Liver (tissue), 9 donors: ENCODE measurements around the gene ASAP2. TPM values are rescaled to one million over a fixed set of nuclear protein-coding genes. Genes with fewer than 3 reads are reported as not detected.

ENCODE experiments used
- DNase-seq: peaks from one replicate; pipeline ENCODE4 v3.0.0-alpha.2; 2017; ENCODE audit warnings: low spot score
- H3K27ac ChIP-seq, 2 donors: one replicate each; pipeline ENCODE4 v1.7.0; 2013; ENCODE audit warnings: inconsistent platforms in 2 of 2, low read length in 2 of 2, control low read depth in 1 of 2, low read depth in 1 of 2, mild to moderate bottlenecking in 1 of 2
- H3K27me3 ChIP-seq, 4 donors: one replicate each; pipeline versions ENCODE4 v1.6.1 to v1.7.0; 2013; ENCODE audit warnings: low read length in 3 of 4, inconsistent platforms in 1 of 4, mild to moderate bottlenecking in 1 of 4, moderate library complexity in 1 of 4; ENCODE audit not compliant: control insufficient read depth in 4 of 4, insufficient read depth in 4 of 4
- H3K36me3 ChIP-seq, 4 donors: one replicate each; pipeline versions ENCODE4 v1.6.1 to v1.7.0; 2013; ENCODE audit warnings: low read length in 3 of 4, mild to moderate bottlenecking in 3 of 4, low read depth in 1 of 4, moderate library complexity in 1 of 4; ENCODE audit not compliant: control insufficient read depth in 4 of 4, insufficient read depth in 3 of 4
- H3K4me1 ChIP-seq, 4 donors: one replicate each; pipeline versions ENCODE4 v1.6.1 to v1.7.0; 2013; ENCODE audit warnings: low read length in 3 of 4, mild to moderate bottlenecking in 3 of 4, moderate library complexity in 1 of 4; ENCODE audit not compliant: control insufficient read depth in 4 of 4, insufficient read depth in 4 of 4
- H3K4me3 ChIP-seq, 3 donors: one replicate each; pipeline versions ENCODE4 v1.6.1 to v1.7.0; 2013; ENCODE audit warnings: low read length in 3 of 3, control low read depth in 1 of 3, low read depth in 1 of 3, mild to moderate bottlenecking in 1 of 3
- H3K9ac ChIP-seq, 2 donors: one replicate each; pipeline ENCODE4 v1.7.0; 2013; ENCODE audit warnings: low read length in 2 of 2, mild to moderate bottlenecking in 2 of 2, moderate library complexity in 2 of 2, control low read depth in 1 of 2, low read depth in 1 of 2
- H3K9me3 ChIP-seq, 4 donors: one replicate each; pipeline versions ENCODE4 v1.6.1 to v1.7.0; 2013; ENCODE audit warnings: low read length in 3 of 4; ENCODE audit not compliant: control insufficient read depth in 4 of 4
- CTCF ChIP-seq: fragments of 150-350 bp; IDR thresholded peaks from 2 replicates; pipeline ENCODE4 v1.5.1; 2017; ENCODE audit warnings: improper control_type of control experiment, low read depth, low read length; ENCODE audit not compliant: missing input control
- FOXA2 ChIP-seq: IDR thresholded peaks from 2 replicates; pipeline ENCODE4 v1.6.1; 2016; ENCODE audit warnings: antibody characterized with exemption
- HNF4G ChIP-seq: IDR thresholded peaks from 2 replicates; pipeline ENCODE4 v1.6.1; 2016; ENCODE audit warnings: antibody characterized with exemption
- MAX ChIP-seq: IDR thresholded peaks from 2 replicates; pipeline ENCODE4 v1.6.1; 2016; ENCODE audit warnings: antibody characterized with exemption
- NR2F2 ChIP-seq: IDR thresholded peaks from 2 replicates; pipeline ENCODE4 v1.6.1; 2016; ENCODE audit warnings: antibody characterized with exemption
- REST ChIP-seq: IDR thresholded peaks from 2 replicates; pipeline ENCODE4 v1.6.1; 2016; ENCODE audit warnings: antibody characterized with exemption, mild to moderate bottlenecking
- RXRA ChIP-seq, 2 donors: IDR thresholded peaks; 2 replicates each; pipeline ENCODE4 v1.6.1; 2017 to 2018; ENCODE audit warnings: antibody characterized with exemption in 2 of 2, mild to moderate bottlenecking in 1 of 2
- YY1 ChIP-seq: IDR thresholded peaks from 2 replicates; pipeline ENCODE4 v1.6.1; 2016; ENCODE audit warnings: antibody characterized with exemption, mild to moderate bottlenecking
- WGBS: extraction: QIAGEN DNeasy Blood & Tissue Kit; methylation state at CpG from one replicate; pipeline ENCODE4 v1.1.7; 2013; 5-methylcytosine and 5-hydroxymethylcytosine counted together
- polyA plus RNA-seq, 2 donors: library from polyadenylated mRNA; stranded (reverse) in 1 of 2; unstranded in 1 of 2; fragments of 200-250 nt in 1 of 2; fragments of >200 nt in 1 of 2; fragmentation: Nextera tagmentation in 1 of 2; extraction: Ambion mirVana in 1 of 2; gene quantifications; one replicate each; pipeline versions ENCODE4 v1.2.1 to v1.2.3, GENCODE V29; 2013 to 2015
- total RNA-seq, 2 donors: library from RNA; depleted of rRNA; stranded (reverse); fragments of >200 nt; gene quantifications; one replicate each; pipeline ENCODE4 v1.2.3, GENCODE V29; 2014
- donor health status: healthy.
- donor health status: healthy.
- donor health status: healthy.
- donor health status: healthy.
- donor health status: healthy.

ASAP2 gene
- total and polyA plus RNA-seq, 4 donors = 0.36 to 5.9 (median 2.6) TPM

- no peaks in the 10 kb centered on the region for H3K4me1 ChIP-seq
- no peak overlapping the region for H3K4me3 ChIP-seq
- no peaks in the 10 kb centered on the region for H3K27me3 ChIP-seq
- H3K36me3 ChIP-seq = no peaks in the 10 kb centered on the region
- no peak overlapping the region for H3K27ac ChIP-seq
- TF ChIP-seq FOXA2 (no peak), REST (no peak), NR2F2 (no peak), MAX (no peak), HNF4G (no peak)
- H3K9ac ChIP-seq = no peak overlapping the region
- DNase-seq = no peak
- WGBS = 94% methylated on average over 9 of the region's 9 CpGs
- no peaks in the 10 kb centered on the region for H3K9me3 ChIP-seq
Measured at GRCh38 chr2:9184361-9184760, 22.3 kb upstream of the ASAP2 start.

- WGBS = 77% methylated on average over 2 of the region's 2 CpGs
- no peak overlapping the region for H3K9ac ChIP-seq
- no peak overlapping the region for H3K4me3 ChIP-seq
- no peak for DNase-seq
- TF ChIP-seq HNF4G = no peak
- TF ChIP-seq NR2F2 = no peak
- TF ChIP-seq RXRA (IDR thresholded peaks at IDR 0.05) = no peak
- H3K4me1 ChIP-seq = no peaks in the 10 kb centered on the region
- H3K27ac ChIP-seq = no peak overlapping the region
- H3K9me3 ChIP-seq = no peaks in the 10 kb centered on the region
- no peaks in the 10 kb centered on the region for H3K27me3 ChIP-seq
- H3K36me3 ChIP-seq = no peaks in the 10 kb centered on the region
Measured at GRCh38 chr2:9187620-9188214, 18.9 kb upstream of the ASAP2 start.

- no peak for TF ChIP-seq REST
- TF ChIP-seq YY1 = no peak
- no peak for TF ChIP-seq FOXA2
- TF ChIP-seq CTCF = no peak
- 82% methylated on average over 6 of the region's 6 CpGs for WGBS
- Histone ChIP-seq H3K9ac (no peak overlapping the region), H3K36me3 (no peaks in the 10 kb centered on the region), H3K9me3 (no peaks in the 10 kb centered on the region), H3K4me1 (no peaks in the 10 kb centered on the region), H3K27me3 (no peaks in the 10 kb centered on the region), H3K27ac (no peak overlapping the region), H3K4me3 (no peak overlapping the region)
- no peak for DNase-seq
Measured at GRCh38 chr2:9188823-9189222, 17.8 kb upstream of the ASAP2 start.
